MM.1S (cell line): ENCODE results near the gene EFCAB5.

Experiments used
- DNase-seq: peaks from one replicate; pipeline ENCODE4 v3.0.0-alpha.2; 2015
- H2AFZ ChIP-seq: fragments of 300-600 bp; sonication (generic); 2 replicates; pipeline ENCODE4 v1.6.0; 2016; ENCODE audit warnings: antibody characterized with exemption, low read length
- H3F3A ChIP-seq: fragments of 300-600 bp; sonication (generic); 2 replicates; pipeline ENCODE4 v1.6.1; 2016; ENCODE audit warnings: mild to moderate bottlenecking, antibody characterized with exemption, low read length, moderate library complexity, mixed read lengths; ENCODE audit not compliant: insufficient read depth
- H3K27ac ChIP-seq: fragments of 300-600 bp; sonication (generic); 2 replicates; pipeline ENCODE4 v1.5.1; 2016; ENCODE audit warnings: mild to moderate bottlenecking, low read length
- H3K27me3 ChIP-seq: fragments of 300-600 bp; sonication (generic); replicated peaks from 2 replicates; pipeline ENCODE4 v1.6.0; 2016; ENCODE audit warnings: low read length; ENCODE audit not compliant: insufficient read depth
- H3K36me3 ChIP-seq: fragments of 300-600 bp; sonication (generic); replicated peaks from 2 replicates; pipeline ENCODE4 v1.6.1; 2016; ENCODE audit warnings: mild to moderate bottlenecking, low read length, mixed read lengths; ENCODE audit not compliant: insufficient read depth
- H3K4me1 ChIP-seq: fragments of 300-600 bp; sonication (generic); 2 replicates; pipeline ENCODE4 v1.6.1; 2016; ENCODE audit warnings: low read length, mixed read lengths
- H3K4me2 ChIP-seq: fragments of 300-600 bp; sonication (generic); 2 replicates; pipeline ENCODE4 v1.6.0; 2016; ENCODE audit warnings: low read depth, low read length
- H3K4me3 ChIP-seq: fragments of 300-600 bp; sonication (generic); 2 replicates; pipeline ENCODE4 v1.5.1; 2016; ENCODE audit warnings: low read length, mixed read lengths
- H3K79me2 ChIP-seq: fragments of 300-600 bp; sonication (generic); 2 replicates; pipeline ENCODE4 v1.6.1; 2016; ENCODE audit warnings: mixed run types, low read length, mixed read lengths
- H3K9ac ChIP-seq: fragments of 300-600 bp; sonication (generic); 2 replicates; pipeline ENCODE4 v1.6.1; 2016; ENCODE audit warnings: low read length, mixed read lengths
- H3K9me2 ChIP-seq: fragments of 300-600 bp; sonication (generic); replicated peaks from 2 replicates; pipeline ENCODE4 v1.6.1; 2016; ENCODE audit warnings: mild to moderate bottlenecking, low read length, mixed read lengths; ENCODE audit not compliant: insufficient read depth
- H3K9me3 ChIP-seq: fragments of 300-600 bp; sonication (generic); replicated peaks from 2 replicates; pipeline ENCODE4 v1.6.1; 2016; ENCODE audit warnings: mild to moderate bottlenecking, low read length, mixed read lengths; ENCODE audit not compliant: insufficient read depth
- H4K20me1 ChIP-seq: fragments of 300-600 bp; sonication (generic); 2 replicates; pipeline ENCODE4 v1.6.1; 2016; ENCODE audit warnings: mild to moderate bottlenecking, low read length, moderate library complexity, mixed read lengths; ENCODE audit not compliant: insufficient read depth
- CTCF ChIP-seq: fragments of 300-600 bp; sonication (generic); IDR thresholded peaks from 2 replicates; pipeline ENCODE4 v1.5.1; 2016; ENCODE audit warnings: antibody characterized with exemption, low read length, mixed read lengths
- EZH2 ChIP-seq: fragments of 300-600 bp; sonication (generic); optimal IDR thresholded peaks from 2 replicates; pipeline ENCODE3; 2017; ENCODE audit warnings: low read depth, mild to moderate bottlenecking, antibody characterized with exemption, low read length, mixed read lengths
- EZH2phosphoT487 ChIP-seq: fragments of 300-600 bp; sonication (generic); IDR thresholded peaks from 2 replicates; pipeline ENCODE4 v1.6.1; 2018; ENCODE audit warnings: antibody characterized with exemption, low read length

EFCAB5 gene

GRCh38 chr17:30041551-30041950 is 100.1 kb downstream of the EFCAB5 start:
- Histone ChIP-seq H3K79me2 (no peaks in the 10 kb centered on the region), H3K9me2 (no peaks in the 10 kb centered on the region), H2AFZ (no peak overlapping the region), H3K4me2 (no peak overlapping the region), H3K9me3 (no peaks in the 10 kb centered on the region), H3F3A (no peaks in the 10 kb centered on the region), H4K20me1 (no peaks in the 10 kb centered on the region), H3K9ac (no peak overlapping the region), H3K27me3 (no peaks in the 10 kb centered on the region), H3K4me1 (no peaks in the 10 kb centered on the region), H3K36me3 (no peaks in the 10 kb centered on the region), H3K27ac (no peak overlapping the region), H3K4me3 (no peak overlapping the region)
- TF ChIP-seq CTCF (no peak), EZH2phosphoT487 (no peak), EZH2 (no peak)
- DNase-seq = no peak

GRCh38 chr17:30062372-30062771 is 120.9 kb downstream of the EFCAB5 start:
- no peak overlapping the region for H3K4me3 ChIP-seq
- TF ChIP-seq EZH2 (no peak), EZH2phosphoT487 (no peak), CTCF (no peak)
- no peaks in the 10 kb centered on the region for H3K79me2 ChIP-seq
- DNase-seq = no peak
- no peaks in the 10 kb centered on the region for H3F3A ChIP-seq
- no peaks in the 10 kb centered on the region for H3K9me3 ChIP-seq
- no peaks in the 10 kb centered on the region for H3K9me2 ChIP-seq
- H3K9ac ChIP-seq = no peak overlapping the region
- H4K20me1 ChIP-seq = no peaks in the 10 kb centered on the region
- H2AFZ ChIP-seq = no peak overlapping the region
- H3K27me3 ChIP-seq = no peaks in the 10 kb centered on the region
- H3K4me2 ChIP-seq = no peak overlapping the region
- no peak overlapping the region for H3K27ac ChIP-seq
- no peaks in the 10 kb centered on the region for H3K36me3 ChIP-seq
- H3K4me1 ChIP-seq = no peaks in the 10 kb centered on the region

GRCh38 chr17:30064738-30065137 is 123.3 kb downstream of the EFCAB5 start:
- H3K4me3 ChIP-seq = no peak overlapping the region
- no peaks in the 10 kb centered on the region for H3K27me3 ChIP-seq
- no peaks in the 10 kb centered on the region for H3K4me1 ChIP-seq
- no peaks in the 10 kb centered on the region for H3K79me2 ChIP-seq
- H3K36me3 ChIP-seq = no peaks in the 10 kb centered on the region
- H3K4me2 ChIP-seq = no peak overlapping the region
- no peak for TF ChIP-seq EZH2
- no peak for TF ChIP-seq EZH2phosphoT487
- H3K27ac ChIP-seq = no peak overlapping the region
- H3K9ac ChIP-seq = no peak overlapping the region
- no peaks in the 10 kb centered on the region for H3F3A ChIP-seq
- DNase-seq = no peak
- no peaks in the 10 kb centered on the region for H3K9me2 ChIP-seq
- no peaks in the 10 kb centered on the region for H3K9me3 ChIP-seq
- no peaks in the 10 kb centered on the region for H4K20me1 ChIP-seq
- no peak overlapping the region for H2AFZ ChIP-seq

GRCh38 chr17:30068465-30068864 is 127.0 kb downstream of the EFCAB5 start:
- no peaks in the 10 kb centered on the region for H3K79me2 ChIP-seq
- H3K27ac ChIP-seq = no peak overlapping the region
- H3K9ac ChIP-seq = no peak overlapping the region
- H3K9me3 ChIP-seq = no peaks in the 10 kb centered on the region
- no peaks in the 10 kb centered on the region for H3F3A ChIP-seq
- TF ChIP-seq CTCF (no peak), EZH2 (no peak), EZH2phosphoT487 (no peak)
- no peak overlapping the region for H3K4me2 ChIP-seq
- DNase-seq = no peak
- H3K36me3 ChIP-seq = no peaks in the 10 kb centered on the region
- H3K27me3 ChIP-seq = no peaks in the 10 kb centered on the region
- no peak overlapping the region for H2AFZ ChIP-seq
- no peak overlapping the region for H3K4me3 ChIP-seq
- no peaks in the 10 kb centered on the region for H4K20me1 ChIP-seq
- H3K4me1 ChIP-seq = no peaks in the 10 kb centered on the region
- H3K9me2 ChIP-seq = no peaks in the 10 kb centered on the region
